ENCODE results near the gene ZNF358. TPM values are rescaled to one million over a fixed set of nuclear protein-coding genes. Genes with fewer than 3 reads are reported as not detected.
"Not testable (repeated sequence)": the region's sequence is repeated elsewhere in the genome, so short reads cannot be mapped to it uniquely, and the experiment has no call there.

Gene ZNF358
- total RNA-seq, 1 donor from 2014 or later, result 80.8 TPM

DNA sequence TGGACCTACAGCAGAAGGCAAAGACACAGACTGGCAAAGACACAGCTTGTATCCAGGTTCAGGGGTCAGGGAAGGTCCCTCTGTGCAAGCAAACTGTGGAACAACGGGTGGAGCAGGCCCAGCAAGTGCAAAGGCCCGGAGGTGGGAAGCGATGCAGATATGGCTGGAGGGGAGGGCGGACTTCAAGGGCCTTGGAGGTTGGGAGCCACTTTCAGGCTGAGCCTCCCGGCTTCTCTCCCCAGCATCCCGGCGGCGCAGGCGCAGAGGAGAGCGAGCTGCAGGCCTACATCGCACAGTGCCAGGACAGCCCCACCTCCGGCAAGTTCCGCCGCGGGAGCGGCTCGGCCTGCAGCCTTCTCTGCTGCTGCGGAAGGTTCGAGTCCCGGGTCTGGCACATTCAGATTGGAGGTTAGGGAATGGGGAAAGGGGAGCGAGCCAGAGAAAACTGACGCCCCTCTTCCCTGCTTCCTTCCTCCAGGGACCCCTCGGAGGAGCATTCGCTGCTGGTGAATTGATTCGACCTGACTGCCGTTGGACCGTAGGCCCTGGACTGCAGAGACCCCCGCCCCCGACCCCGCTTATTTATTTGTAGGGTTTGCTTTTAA lies 17.5 kb downstream of the ZNF358 start:
- no peak for DNase-seq (ENCODE audit: low read depth)

DNA sequence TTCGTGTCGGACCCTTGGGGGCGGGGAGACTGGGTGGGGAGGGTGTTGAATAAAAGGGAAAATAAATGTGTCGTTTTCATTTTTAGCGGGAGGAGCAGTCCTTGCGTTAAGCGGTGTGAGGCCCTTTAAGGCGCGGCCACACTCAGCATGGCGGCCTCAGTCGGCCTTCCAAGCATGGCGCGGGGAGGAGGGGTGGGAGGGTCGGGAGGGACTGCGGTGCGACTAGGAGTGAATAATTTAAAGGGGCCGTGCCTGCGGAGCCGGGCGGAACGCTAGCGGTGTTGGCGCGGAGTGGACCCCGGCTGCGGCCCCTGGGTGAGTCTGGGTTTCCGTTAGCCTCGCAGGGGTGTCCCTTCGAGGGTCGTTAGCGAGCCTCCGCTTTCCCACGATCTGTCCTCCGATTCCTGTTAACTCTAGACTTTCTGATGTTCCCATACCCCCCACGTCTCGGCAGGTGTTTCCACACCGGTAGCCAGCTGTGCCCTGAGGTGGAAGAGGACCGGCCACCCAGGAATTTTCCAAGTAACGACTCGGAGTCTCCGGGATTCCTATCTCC lies 18.1 kb downstream of the ZNF358 start:
- no peak for DNase-seq (ENCODE audit: low read depth)
- TF ChIP-seq, protein P1, sequence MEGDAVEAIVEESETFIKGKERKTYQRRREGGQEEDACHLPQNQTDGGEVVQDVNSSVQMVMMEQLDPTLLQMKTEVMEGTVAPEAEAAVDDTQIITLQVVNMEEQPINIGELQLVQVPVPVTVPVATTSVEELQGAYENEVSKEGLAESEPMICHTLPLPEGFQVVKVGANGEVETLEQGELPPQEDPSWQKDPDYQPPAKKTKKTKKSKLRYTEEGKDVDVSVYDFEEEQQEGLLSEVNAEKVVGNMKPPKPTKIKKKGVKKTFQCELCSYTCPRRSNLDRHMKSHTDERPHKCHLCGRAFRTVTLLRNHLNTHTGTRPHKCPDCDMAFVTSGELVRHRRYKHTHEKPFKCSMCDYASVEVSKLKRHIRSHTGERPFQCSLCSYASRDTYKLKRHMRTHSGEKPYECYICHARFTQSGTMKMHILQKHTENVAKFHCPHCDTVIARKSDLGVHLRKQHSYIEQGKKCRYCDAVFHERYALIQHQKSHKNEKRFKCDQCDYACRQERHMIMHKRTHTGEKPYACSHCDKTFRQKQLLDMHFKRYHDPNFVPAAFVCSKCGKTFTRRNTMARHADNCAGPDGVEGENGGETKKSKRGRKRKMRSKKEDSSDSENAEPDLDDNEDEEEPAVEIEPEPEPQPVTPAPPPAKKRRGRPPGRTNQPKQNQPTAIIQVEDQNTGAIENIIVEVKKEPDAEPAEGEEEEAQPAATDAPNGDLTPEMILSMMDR (conservative IDR thresholded peaks at IDR 0.05; ENCODE audit: low read depth, low read length), result no peak
- peak overlapping the region; percentile 98 for H3K4me3 ChIP-seq (ENCODE audit: low read depth, low read length)

More for the DNA sequence above, 17.5 kb downstream of the ZNF358 start:
- H3K4me3 ChIP-seq (ENCODE audit: low read depth, low read length), result peak overlapping the region; percentile 98
- TF ChIP-seq, protein P1 (conservative IDR thresholded peaks at IDR 0.05; ENCODE audit: low read depth, low read length), result no peak

DNA sequence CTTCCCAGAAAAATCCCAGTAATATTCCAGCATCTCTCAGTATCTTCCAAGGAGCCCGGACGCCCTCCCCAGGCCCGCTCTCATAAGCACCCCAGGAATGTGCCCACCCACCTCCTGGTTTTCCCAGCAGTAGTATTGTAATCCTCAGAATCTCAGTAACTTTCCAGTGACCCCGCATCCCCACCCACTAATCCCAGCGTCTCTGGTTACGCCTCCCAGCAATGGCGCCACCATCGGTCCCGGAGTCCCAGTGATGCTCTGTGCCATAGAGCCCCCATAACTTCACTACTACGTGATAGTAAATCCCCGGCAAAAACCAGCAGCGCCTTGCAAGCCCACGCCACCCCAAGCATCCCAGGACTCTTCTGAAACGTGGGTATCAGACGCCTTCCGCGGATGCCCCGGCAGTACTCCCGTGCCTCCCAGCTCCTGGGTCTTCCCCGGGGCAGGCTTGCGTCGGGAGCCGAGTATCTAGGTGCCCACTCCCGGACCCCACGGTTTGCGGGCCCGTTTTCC lies 18.7 kb downstream of the ZNF358 start:
- H3K4me3 ChIP-seq (ENCODE audit: low read depth, low read length), result peak overlapping the region; percentile 98
- DNase-seq (ENCODE audit: low read depth), result no peak
- TF ChIP-seq, protein P1 (conservative IDR thresholded peaks at IDR 0.05; ENCODE audit: low read depth, low read length), result peak; percentile 18

DNA sequence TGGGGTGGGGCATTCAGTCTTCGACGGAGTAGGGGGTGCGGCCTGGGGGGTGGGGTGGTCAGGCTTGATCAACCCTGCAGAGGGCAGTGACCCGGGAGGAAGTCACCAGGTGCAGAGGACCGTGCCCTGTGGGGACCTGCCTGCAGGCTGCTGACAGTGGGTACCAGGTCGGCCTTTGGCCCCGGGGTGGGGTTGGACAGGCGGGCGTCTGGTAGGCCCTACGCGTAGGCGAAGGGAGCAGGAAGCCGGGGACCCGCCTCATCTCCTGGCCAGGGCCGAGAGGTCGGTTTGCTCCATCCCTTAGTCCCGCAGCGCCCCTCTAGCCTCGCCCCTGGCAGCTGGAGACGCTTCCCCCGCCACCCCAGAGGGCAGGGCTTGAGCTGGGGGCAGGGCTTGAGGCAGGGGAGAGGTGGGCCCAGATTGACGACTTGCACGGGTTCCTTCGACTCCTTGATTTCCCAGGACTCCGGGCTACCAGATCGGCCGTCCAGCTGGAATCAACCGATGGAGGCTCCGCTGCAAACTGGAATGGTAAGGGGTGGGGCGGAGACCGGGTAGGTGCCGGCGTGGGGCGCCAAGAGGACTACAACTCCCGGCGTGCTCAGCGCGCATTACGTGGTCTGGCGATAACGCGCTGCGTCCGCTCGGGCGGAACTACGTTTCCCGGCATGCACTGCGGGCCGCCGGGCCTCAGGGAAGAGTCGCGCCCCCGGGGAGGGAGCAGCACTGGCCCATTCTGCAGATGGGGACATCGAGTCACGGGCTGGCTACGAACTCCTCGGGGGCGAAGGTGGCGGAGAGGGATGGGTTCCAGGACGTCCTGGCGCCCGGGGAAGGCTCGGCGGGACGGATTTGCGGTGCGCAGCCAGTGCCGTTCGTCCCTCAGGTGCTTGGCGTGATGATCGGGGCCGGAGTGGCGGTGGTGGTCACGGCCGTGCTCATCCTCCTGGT lies 19.4 kb downstream of the ZNF358 start, which contains the start of gene PNPLA6:
TSS of gene PNPLA6 (plus strand) at position 671 of the 951 bp plus-strand sequence. CDS start at position 743, 72 bp downstream.
- TF ChIP-seq, protein P1 (conservative IDR thresholded peaks at IDR 0.05; ENCODE audit: low read depth, low read length), result no peak
- H3K4me3 ChIP-seq (ENCODE audit: low read depth, low read length), result peak within 1 kb of the TSS; percentile 98
- no peak for DNase-seq (ENCODE audit: low read depth)

DNA sequence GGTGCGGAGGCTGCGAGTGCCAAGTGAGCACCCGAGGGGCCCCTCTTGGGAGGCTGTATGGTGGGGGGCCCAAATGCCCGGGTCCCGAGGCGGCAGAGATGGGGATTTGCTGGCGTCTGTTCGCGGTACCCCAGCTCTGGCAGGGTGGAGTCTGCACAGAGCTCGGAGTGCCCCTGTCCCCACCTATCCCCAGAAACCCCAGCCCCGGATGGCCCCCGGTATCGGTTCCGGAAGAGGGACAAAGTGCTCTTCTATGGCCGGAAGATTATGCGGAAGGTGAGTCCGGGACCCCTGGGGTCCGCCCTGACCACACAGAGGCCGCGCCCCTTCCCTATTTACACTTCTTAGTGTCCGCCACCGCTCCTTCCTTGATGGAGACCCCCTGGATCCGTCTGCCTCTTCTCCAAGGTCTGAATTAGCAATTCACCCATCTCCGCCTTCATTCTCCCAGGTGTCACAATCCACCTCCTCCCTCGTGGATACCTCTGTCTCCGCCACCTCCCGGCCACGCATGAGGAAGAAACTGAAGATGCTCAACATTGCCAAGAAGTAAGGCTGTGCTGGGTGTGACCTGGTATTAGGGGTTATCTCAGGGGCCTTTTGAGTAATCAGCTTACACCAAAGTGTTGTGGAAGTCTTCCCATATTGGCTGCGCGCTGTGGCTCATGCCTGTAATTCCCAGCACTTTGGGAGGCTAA lies 20.2 kb downstream of the ZNF358 start:
- DNase-seq (ENCODE audit: low read depth), result no peak
- H3K4me3 ChIP-seq (ENCODE audit: low read depth, low read length), result peak overlapping the region; percentile 98
- TF ChIP-seq, protein P1 (conservative IDR thresholded peaks at IDR 0.05; ENCODE audit: low read depth, low read length), result no peak

DNA sequence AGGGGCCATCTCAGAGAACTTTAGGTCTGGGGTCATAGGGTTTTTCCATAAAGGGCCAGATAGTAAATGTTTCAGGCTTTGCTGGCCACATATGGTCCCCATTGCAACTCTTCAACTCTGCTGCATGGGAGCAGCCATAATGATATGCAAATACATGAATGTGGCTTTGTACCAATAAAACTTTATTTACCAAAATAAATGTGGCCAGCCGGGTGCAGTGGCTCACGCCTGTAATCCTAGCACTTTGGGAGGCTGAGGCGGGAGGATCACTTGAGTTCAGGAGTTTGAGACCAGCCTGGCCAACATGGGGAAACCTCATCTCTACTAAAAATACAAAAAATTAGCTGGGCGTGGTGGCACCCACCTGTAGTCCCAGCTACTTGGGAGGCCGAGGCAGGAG lies 23.1 kb downstream of the ZNF358 start:
- DNase-seq (ENCODE audit: low read depth), result not testable (repeated sequence)

More for the DNA sequence above, 23.1 kb downstream of the ZNF358 start:
- not testable (repeated sequence) for H3K4me3 ChIP-seq (ENCODE audit: low read depth, low read length)
